Dedifferentiated amniotic fluid mesenchymal stem cell (primary cell): Measurements from ENCODE around the gene PPARG.
"Not testable (repeated sequence)": the region's sequence is repeated elsewhere in the genome, so short reads cannot be mapped to it uniquely, and the experiment has no call there.

ENCODE experiments used
- DNase-seq: peaks from one replicate; pipeline ENCODE4 v3.0.0-alpha.2; 2016; ENCODE audit errors: extremely low spot score

The PPARG gene

GRCh38 chr3:12288182-12289129, at the start of gene PPARG:
Gene PPARG, plus strand, starts transcription at chr3:12289070. Its CDS starts 90,642 bp downstream, at chr3:12379712.
- no peak for DNase-seq

- no peak for DNase-seq
These were observed 49.6 kb upstream of the PPARG start for GRCh38 chr3:12239301-12239700.

- no peak for DNase-seq
These were observed 46.1 kb upstream of the PPARG start for GRCh38 chr3:12242772-12243171.

GRCh38 chr3:12246497-12247163, 42.2 kb upstream of the PPARG start:
- no peak for DNase-seq

GRCh38 chr3:12247411-12247810, 41.5 kb upstream of the PPARG start:
- DNase-seq, result no peak

- DNase-seq, result no peak
These were observed 39.4 kb upstream of the PPARG start for GRCh38 chr3:12249519-12249918.

- DNase-seq, result no peak
These were observed 36.0 kb upstream of the PPARG start for GRCh38 chr3:12252889-12253288.

GRCh38 chr3:12253516-12254343, 35.1 kb upstream of the PPARG start:
- DNase-seq, result no peak

GRCh38 chr3:12255393-12255792, 33.5 kb upstream of the PPARG start:
- no peak for DNase-seq

- DNase-seq, result no peak
These were observed 30.0 kb upstream of the PPARG start for GRCh38 chr3:12258911-12259310.

- not testable (repeated sequence) for DNase-seq
These were observed 26.7 kb upstream of the PPARG start for GRCh38 chr3:12262173-12262572.

- no peak for DNase-seq
These were observed 23.4 kb upstream of the PPARG start for GRCh38 chr3:12265508-12265907.

GRCh38 chr3:12266038-12266437, 22.8 kb upstream of the PPARG start:
- no peak for DNase-seq

GRCh38 chr3:12267376-12268030, 21.4 kb upstream of the PPARG start:
- no peak for DNase-seq

- DNase-seq, result no peak
These were observed 20.7 kb upstream of the PPARG start for GRCh38 chr3:12268049-12268735.

- DNase-seq, result no peak
These were observed 17.9 kb upstream of the PPARG start for GRCh38 chr3:12270976-12271375.

GRCh38 chr3:12273045-12273695, 15.7 kb upstream of the PPARG start:
- peak; percentile 32 for DNase-seq

- no peak for DNase-seq
These were observed 12.8 kb upstream of the PPARG start for GRCh38 chr3:12275974-12276650.

GRCh38 chr3:12276827-12277226, 12.0 kb upstream of the PPARG start:
- DNase-seq, result not testable (repeated sequence)

GRCh38 chr3:12278566-12278965, 10.3 kb upstream of the PPARG start:
- no peak for DNase-seq
